K562 (cell line): ENCODE results near the gene CRYM. TPM values are rescaled to one million over a fixed set of nuclear protein-coding genes. Genes with fewer than 3 reads are reported as not detected.

Experiments used
- ATAC-seq: fragments of 200-7000 bp; cut with Tn5 transposase; 3 replicates; pipeline ENCODE4 v1.9.1; 2020; ENCODE audit warnings: moderate library complexity
- BruUV-seq: library from RNA; stranded (reverse); fragments of 400-500 nt; replicated peaks from 2 replicates; lab custom pipeline; 2021; lab: Mats Ljungman, UMichigan
- CTCF ChIA-PET: fragments of 300-600 bp; formaldehyde crosslinking; extraction: SDS; loops from one replicate; lab custom pipeline; 2021; ENCODE audit warnings: low intra/inter-chr PET ratio; lab: Yijun Ruan, JAX
- POLR2A ChIA-PET: fragments of 300-600, 350-650 bp; sonication (Branson Sonifier 250); formaldehyde crosslinking; extraction: SDS; loops from one replicate; lab custom pipeline; 2021; ENCODE audit warnings: antibody characterized with exemption, inconsistent platforms; lab: Yijun Ruan, JAX
- DNase-seq, 4 experiments: peaks; one replicate each; pipeline versions ENCODE4 v3.0.0 to v3.0.0-alpha.2; 2011 to 2018; ENCODE audit warnings: low spot score in 3 of 4, mixed read lengths in 3 of 4; ENCODE audit errors: extremely low read depth in 1 of 4
- FAIRE-seq: peaks from 2 replicates; lab custom pipeline; 2011; peaks lifted over from hg19 to GRCh38; lab: Jason Lieb, UNC
- H2AFZ ChIP-seq: 2 replicates; pipeline ENCODE4 v1.6.0; 2011; ENCODE audit warnings: low read depth, low read length, control low read depth, inconsistent platforms
- H3K27ac ChIP-seq: fragments of 200-600 bp; 3 replicates; pipeline ENCODE4 v1.8.0; 2011; ENCODE audit warnings: low read depth, mild to moderate bottlenecking, control low read depth, inconsistent platforms, low read length, moderate library complexity, mixed read lengths; ENCODE audit errors: extremely low read depth
- H3K27me3 ChIP-seq, 2 experiments: fragments of 300-600 bp in 1 of 2; 2 replicates in 1 of 2; 3 replicates in 1 of 2; pipeline versions ENCODE4 v1.6.0 to v1.8.0; 2011; ENCODE audit warnings: inconsistent platforms in 2 of 2, low read length in 2 of 2, mild to moderate bottlenecking in 1 of 2, mixed read lengths in 1 of 2, moderate library complexity in 1 of 2; ENCODE audit not compliant: control insufficient read depth in 2 of 2, insufficient read depth in 2 of 2
- H3K36me3 ChIP-seq: fragments of 300-600 bp; 3 replicates; pipeline ENCODE4 v1.8.0; 2011; ENCODE audit warnings: mild to moderate bottlenecking, low read length, inconsistent platforms; ENCODE audit not compliant: control insufficient read depth, insufficient read depth
- H3K4me1 ChIP-seq, 2 experiments: fragments of 200-600 bp in 1 of 2; replicated peaks in 1 of 2; 2 replicates in 1 of 2; 3 replicates in 1 of 2; pipeline versions ENCODE4 v1.5.1 to v1.8.0; 2011; ENCODE audit warnings: inconsistent platforms in 2 of 2, low read length in 2 of 2, mild to moderate bottlenecking in 1 of 2, mixed read lengths in 1 of 2, moderate library complexity in 1 of 2; ENCODE audit not compliant: control insufficient read depth in 2 of 2, insufficient read depth in 2 of 2
- H3K4me2 ChIP-seq: 2 replicates; pipeline ENCODE4 v1.6.1; 2011; ENCODE audit warnings: low read length, control low read depth, inconsistent platforms, mixed read lengths; ENCODE audit not compliant: insufficient read depth
- H3K4me3 ChIP-seq: fragments of 200-600 bp; sonication (generic), shearing (Covaris generic); 2 replicates; pipeline ENCODE4 v1.5.1; 2016; ENCODE audit warnings: control low read depth, inconsistent platforms
- H3K79me2 ChIP-seq: fragments of 200-600 bp; 3 replicates; pipeline ENCODE4 v1.8.0; 2011; ENCODE audit warnings: low read length, inconsistent platforms; ENCODE audit not compliant: control insufficient read depth, insufficient read depth
- H3K9ac ChIP-seq, 2 experiments: 2 replicates each; pipeline versions ENCODE4 v1.6.0 to v1.6.1; 2011; ENCODE audit warnings: low read depth in 2 of 2, low read length in 2 of 2, control low read depth in 1 of 2, inconsistent platforms in 1 of 2, mild to moderate bottlenecking in 1 of 2, mixed read lengths in 1 of 2; ENCODE audit not compliant: insufficient read depth in 1 of 2
- H3K9me1 ChIP-seq: one replicate; pipeline ENCODE4 v1.6.0; 2011; ENCODE audit warnings: inconsistent platforms, mild to moderate bottlenecking, low read length, moderate library complexity; ENCODE audit not compliant: control insufficient read depth, insufficient read depth
- H3K9me3 ChIP-seq: replicated peaks from 2 replicates; pipeline ENCODE4 v1.5.1; 2011; ENCODE audit warnings: low read depth, low read length, inconsistent platforms; ENCODE audit not compliant: control insufficient read depth, insufficient read depth
- H4K20me1 ChIP-seq: replicated peaks from 2 replicates; pipeline ENCODE4 v1.6.1; 2011; ENCODE audit warnings: low read length, inconsistent platforms, mixed read lengths; ENCODE audit not compliant: control insufficient read depth, insufficient read depth
- HNRNPK ChIP-seq: fragments of 200-400 bp; formaldehyde crosslinking; IDR thresholded peaks from one replicate; pipeline ENCODE4 v1.6.1; 2018; ENCODE audit warnings: mild to moderate bottlenecking, low read depth, low read length; ENCODE audit not compliant: poor library complexity, severe bottlenecking
- HOXB6 ChIP-seq: fragments of 250-450 bp; sonication (Bioruptor Pico); IDR thresholded peaks from 2 replicates; pipeline ENCODE4 v1.5.1; 2022; ENCODE audit warnings: mild to moderate bottlenecking, borderline replicate concordance
- KLF1 ChIP-seq: fragments of 450-650 bp; IDR thresholded peaks from 2 replicates; pipeline ENCODE4 v1.6.1; 2016; ENCODE audit warnings: missing genetic modification characterization, missing compliant biosample characterization
- NCOR1 ChIP-seq: fragments of 450-650 bp; IDR thresholded peaks from 2 replicates; pipeline ENCODE4 v1.6.1; 2016; ENCODE audit warnings: mild to moderate bottlenecking, moderate library complexity
- PML ChIP-seq: IDR thresholded peaks from 2 replicates; pipeline ENCODE4 v1.6.1; 2012; ENCODE audit warnings: low read length, inconsistent platforms
- SFPQ ChIP-seq: fragments of 200-400 bp; formaldehyde crosslinking; IDR thresholded peaks from 2 replicates; pipeline ENCODE4 v1.6.1; 2017; ENCODE audit warnings: mild to moderate bottlenecking, low read depth, low read length, moderate library complexity
- STAT6 ChIP-seq: sonication (generic); formaldehyde crosslinking; IDR thresholded peaks from 2 replicates; pipeline ENCODE4 v1.8.1; 2023; ENCODE audit warnings: mild to moderate bottlenecking, missing genetic modification reagents
- TAF1 ChIP-seq: IDR thresholded peaks from 2 replicates; pipeline ENCODE4 v1.6.1; 2011; ENCODE audit warnings: mild to moderate bottlenecking, low read length, moderate library complexity; ENCODE audit not compliant: insufficient read depth, control insufficient read depth, severe bottlenecking; ENCODE audit errors: extremely low read depth
- ZNF592 ChIP-seq: fragments of 450-650 bp; IDR thresholded peaks from 2 replicates; pipeline ENCODE4 v1.6.1; 2017; ENCODE audit warnings: antibody characterized with exemption, mild to moderate bottlenecking
- whole genome bisulfite sequencing: fragments of 100-300 bp; shearing (Covaris generic); methylation state at CpG from one replicate; pipeline ENCODE4 v1.1.6; 2016; ENCODE audit warnings: low coverage, mixed read lengths; ENCODE audit not compliant: insufficient coverage; ENCODE audit errors: missing lambda C conversion rate; 5-methylcytosine and 5-hydroxymethylcytosine counted together
- in situ Hi-C: fragments of 300-500 bp; cut with MboI; formaldehyde crosslinking; loops from 4 replicates; pipeline ENCODE4 v1.15.0; 2018; ENCODE audit warnings: inconsistent platforms, mixed read lengths
- intact Hi-C: fragments of 100-400 bp; cut with micrococcal nuclease; formaldehyde crosslinking; loops from 2 replicates; pipeline ENCODE4 v1.14.2; 2022
- polyA plus RNA-seq, 8 experiments: library from polyadenylated mRNA; depleted of rRNA in 4 of 8; stranded (reverse) in 5 of 8; unstranded in 3 of 8; fragments of >200 nt; fragmentation: Nextera tagmentation in 2 of 8; fragmentation: Illumina TruSeq in 1 of 8; extraction: Ambion mirVana in 2 of 8; extraction: Trizol in 1 of 8; gene quantifications; 2 replicates each; pipeline versions ENCODE4 v1.2.1 to v1.2.3, GENCODE V29; 2011 to 2014; ENCODE audit warnings: inconsistent platforms in 1 of 8, missing spikeins in 1 of 8
- total RNA-seq, 7 experiments: library from RNA; depleted of rRNA in 6 of 7; stranded (reverse); fragments of >200 nt in 6 of 7; fragmentation: Illumina TruSeq in 2 of 7; extraction: Trizol in 2 of 7; gene quantifications; 2 replicates each; pipeline versions ENCODE4 v1.2.1 to v1.2.3, GENCODE V29; 2011 to 2021; ENCODE audit warnings: low replicate concordance in 1 of 7

CRYM gene
- total and polyA plus RNA-seq, 9 of the 15 experiments (the other 6 are each of a cell fraction or from before 2014, with no cell fraction given), result 0.08 to 0.98 (median 0.47) TPM

- WGBS, result 42% methylated on average over 14 of the region's 14 CpGs
- FAIRE-seq (peak; percentile 82), ATAC-seq (peak; percentile 29), DNase-seq (peak in 2 of 4 experiments; percentile 50 to 60)
- Histone ChIP-seq H3K27me3 (no peaks in the 10 kb centered on the region), H3K9me3 (no peaks in the 10 kb centered on the region), H3K9ac (peak overlapping the region; percentile 23 to 74; a peak in 2 of 4 replicates), H3K4me1 (peaks cover 29% of the 10 kb centered on the region in 2 experiments), H2AFZ (peak overlapping the region; percentile 82), H3K4me3 (no peak overlapping the region), H3K27ac (peak overlapping the region; percentile 49), H3K9me1 (no peaks in the 10 kb centered on the region), H3K4me2 (peak overlapping the region; percentile 58), H3K36me3 (no peaks in the 10 kb centered on the region), H3K79me2 (no peaks in the 10 kb centered on the region), H4K20me1 (no peaks in the 10 kb centered on the region)
- BruUV-seq, result no TSS peak
- ChIA-PET POLR2A (interaction anchor here (1.0 to 1.4 kb wide), 3 partner anchors 10 to 33 kb away, joined by 3 to 5 read pairs (median 4); partner anchors contain the start of gene CRYM), CTCF (no interaction called here)
- in situ Hi-C loops (no loop called here), intact Hi-C loops (no loop called here)
- TF ChIP-seq HOXB6 (CRISPR knock-in tag), result no peak
- TF ChIP-seq ZNF592, result peak; percentile 79
- TF ChIP-seq SFPQ, result no peak
- no peak for TF ChIP-seq PML
- no peak for TF ChIP-seq HNRNPK
- TF ChIP-seq STAT6 (CRISPR knock-in tag), result no peak
- no peak for TF ChIP-seq TAF1
- TF ChIP-seq KLF1 (tag), result no peak
- TF ChIP-seq NCOR1, result no peak
Measured at GRCh38 chr16:21263640-21264570, 14.2 kb downstream of the CRYM start.
